GM12878 (cell line): ENCODE measurements around the gene CCR2. TPM values are rescaled to one million over a fixed set of nuclear protein-coding genes. Genes with fewer than 3 reads are reported as not detected.

ENCODE experiments used
- ATAC-seq: fragments of 200-7000 bp; cut with Tn5 transposase; 3 replicates; pipeline ENCODE4 v1.9.1; 2020; ENCODE audit warnings: mild to moderate bottlenecking, moderate library complexity
- BruUV-seq: library from RNA; stranded (reverse); fragments of 400-500 nt; replicated peaks from 2 replicates; lab custom pipeline; 2021; lab: Mats Ljungman, UMichigan
- CTCF ChIA-PET: fragments of 300-600 bp; sonication (Branson Sonifier 250); formaldehyde crosslinking; extraction: SDS; loops from one replicate; lab custom pipeline; 2021; ENCODE audit warnings: inconsistent platforms; lab: Yijun Ruan, JAX
- POLR2A ChIA-PET: fragments of 350-600 bp; formaldehyde crosslinking; extraction: SDS; loops from one replicate; lab custom pipeline; 2021; ENCODE audit warnings: inconsistent platforms; lab: Charles Lee
- RAD21 ChIA-PET: fragments of 300-600 bp; sonication (Branson Sonifier 250); formaldehyde crosslinking; loops from one replicate; lab custom pipeline; 2023; ENCODE audit warnings: antibody characterized with exemption; ENCODE audit not compliant: unreplicated experiment; lab: Charles Lee
- SMC1A ChIA-PET: fragments of 300-600 bp; sonication (Branson Sonifier 250); formaldehyde crosslinking; loops from one replicate; lab custom pipeline; 2023; ENCODE audit not compliant: unreplicated experiment, uncharacterized antibody; lab: Charles Lee
- DNase-seq: peaks from one replicate; pipeline ENCODE4 v3.0.0-alpha.2; 2011; ENCODE audit warnings: low read depth, low spot score
- FAIRE-seq: peaks from 3 replicates; lab custom pipeline; 2011; peaks lifted over from hg19 to GRCh38; lab: Jason Lieb, UNC
- H2AFZ ChIP-seq: 2 replicates; pipeline ENCODE4 v1.6.0; 2011; ENCODE audit warnings: low read depth, low read length, control low read depth; ENCODE audit not compliant: control insufficient read depth
- H3K27ac ChIP-seq: 2 replicates; pipeline ENCODE4 v1.5.1; 2011; ENCODE audit warnings: control low read depth; ENCODE audit not compliant: control insufficient read depth, insufficient read depth
- H3K27me3 ChIP-seq, 2 experiments: replicated peaks in 1 of 2; 2 replicates each; pipeline versions ENCODE4 v1.6.0 to v1.6.1; 2011; ENCODE audit warnings: low read length in 1 of 2; ENCODE audit not compliant: control insufficient read depth in 2 of 2, insufficient read depth in 2 of 2
- H3K36me3 ChIP-seq, 2 experiments: 2 replicates each; pipeline ENCODE4 v1.5.1; 2011; ENCODE audit warnings: low read length in 1 of 2; ENCODE audit not compliant: control insufficient read depth in 2 of 2, insufficient read depth in 2 of 2
- H3K4me1 ChIP-seq: 2 replicates; pipeline ENCODE4 v1.6.1; 2011; ENCODE audit warnings: mild to moderate bottlenecking, low read length, moderate library complexity, mixed read lengths; ENCODE audit not compliant: control insufficient read depth, insufficient read depth
- H3K4me2 ChIP-seq: 2 replicates; pipeline ENCODE4 v1.6.0; 2011; ENCODE audit warnings: control low read depth; ENCODE audit not compliant: control insufficient read depth, insufficient read depth
- H3K4me3 ChIP-seq: fragments of 200-600 bp; sonication (generic); 2 replicates; pipeline ENCODE4 v1.5.1; 2016
- H3K79me2 ChIP-seq: 2 replicates; pipeline ENCODE4 v1.6.0; 2011; ENCODE audit warnings: low read length; ENCODE audit not compliant: control insufficient read depth, insufficient read depth
- H3K9ac ChIP-seq: 2 replicates; pipeline ENCODE4 v1.8.0; 2011; ENCODE audit warnings: low read length, control low read depth, mixed read lengths; ENCODE audit not compliant: control insufficient read depth, insufficient read depth
- H3K9me3 ChIP-seq: replicated peaks from 3 replicates; pipeline ENCODE4 v1.5.1; 2011; ENCODE audit warnings: mild to moderate bottlenecking, low read length; ENCODE audit not compliant: control insufficient read depth, insufficient read depth
- H4K20me1 ChIP-seq: 2 replicates; pipeline ENCODE4 v1.6.0; 2011; ENCODE audit not compliant: control insufficient read depth, insufficient read depth
- PML ChIP-seq: IDR thresholded peaks from 2 replicates; pipeline ENCODE4 v1.6.1; 2012; ENCODE audit warnings: low read length, inconsistent platforms
- SMARCA5 ChIP-seq: fragments of 450-650 bp; IDR thresholded peaks from 2 replicates; pipeline ENCODE4 v1.6.1; 2017; ENCODE audit warnings: mild to moderate bottlenecking
- TARDBP ChIP-seq: IDR thresholded peaks from 2 replicates; pipeline ENCODE4 v1.6.1; 2016; ENCODE audit warnings: borderline replicate concordance
- WGBS: methylation state at CpG from one replicate; pipeline ENCODE4 v1.1.6; 2016; ENCODE audit warnings: low lambda C conversion rate; ENCODE audit not compliant: insufficient replicate concordance, insufficient coverage; ENCODE audit errors: missing lambda C conversion rate; 5-methylcytosine and 5-hydroxymethylcytosine counted together
- in situ Hi-C: fragments of 300-500 bp; cut with MboI; formaldehyde crosslinking; loops from 9 replicates; pipeline ENCODE4 v1.14.3; 2018; ENCODE audit warnings: mixed read lengths
- intact Hi-C: fragments of 100-400 bp; cut with micrococcal nuclease; formaldehyde crosslinking; loops from one replicate; pipeline ENCODE4 v1.14.2; 2022; ENCODE audit not compliant: unreplicated experiment
- polyA plus RNA-seq, 11 experiments: library from polyadenylated mRNA; depleted of rRNA in 4 of 11; unstranded in 6 of 11; stranded (reverse) in 5 of 11; fragments of >200 nt; fragmentation: Nextera tagmentation in 4 of 11; fragmentation: Illumina TruSeq in 1 of 11; extraction: Ambion mirVana in 4 of 11; extraction: Trizol in 1 of 11; gene quantifications; 1 replicate in 1 of 11; 2 replicates in 10 of 11; pipeline versions ENCODE4 v1.2.1 to v1.2.3, GENCODE V29; 2011 to 2016; ENCODE audit warnings: inconsistent platforms in 2 of 11, missing spikeins in 2 of 11, low read depth in 1 of 11
- total RNA-seq, 4 experiments: library from RNA; depleted of rRNA in 3 of 4; stranded (reverse); fragments of >200 nt in 3 of 4; fragmentation: Illumina TruSeq in 1 of 4; extraction: Trizol in 1 of 4; gene quantifications; 2 replicates each; pipeline versions ENCODE4 v1.2.1 to v1.2.3, GENCODE V29; 2013 to 2021

CCR2 gene
- total and polyA plus RNA-seq, 10 of the 15 experiments (the other 5 are each of a cell fraction or from before 2014, with no cell fraction given) = 1.9 to 4.7 (median 3.5) TPM; not detected in 1

GRCh38 chr3:46368569-46368968, 14.7 kb downstream of the CCR2 start (continued):
- TF ChIP-seq SMARCA5 = no peak

- in situ Hi-C loops (no loop called here), intact Hi-C loops (no loop called here)
- ChIA-PET CTCF (interaction anchor here (0.6 to 21.1 kb wide), 48 partner anchors 9 to 432 kb away, joined by 3 to 714 read pairs (median 7); partner anchors contain the start of genes CCR1 and CCR3), POLR2A (interaction anchor here (0.6 to 5.9 kb wide), 14 partner anchors 9 to 677 kb away, joined by 3 to 22 read pairs (median 6); partner anchors contain the start of gene CCR1), SMC1A (interaction anchor here (0.6 to 15.8 kb wide), 47 partner anchors 9 to 438 kb away, joined by 3 to 581 read pairs (median 7); partner anchors contain the start of genes CCR1 and CCR2), RAD21 (interaction anchor here (0.7 to 13.5 kb wide), 45 partner anchors 9 to 440 kb away, joined by 3 to 421 read pairs (median 6); partner anchors contain the start of genes CCR1, CCR2 and CXCR6)
- DNase-seq (no peak), ATAC-seq (no peak), FAIRE-seq (no peak)
- Histone ChIP-seq H3K36me3 (no peaks in the 10 kb centered on the region), H3K9ac (0 out of 2 replicates have a peak overlapping the region, but pooled peaks have one; percentile 18), H3K27me3 (no peaks in the 10 kb centered on the region), H3K4me2 (peak overlapping the region; percentile 63), H3K79me2 (no peaks in the 10 kb centered on the region), H3K4me3 (no peak overlapping the region), H4K20me1 (no peaks in the 10 kb centered on the region), H3K9me3 (no peaks in the 10 kb centered on the region), H3K27ac (peak overlapping the region; percentile 3; the same call in 1 of the 2 replicates), H3K4me1 (peaks cover 14% of the 10 kb centered on the region), H2AFZ (no peak overlapping the region)
- WGBS = 13% methylated on average over 4 of the region's 4 CpGs
- no TSS peak for BruUV-seq
- TF ChIP-seq TARDBP (no peak), PML (0 out of 2 replicates have a peak, but pooled peaks have one; percentile 10)
Observed at GRCh38 chr3:46369151-46369550, 15.2 kb downstream of the CCR2 start.
